ENCODE results near the gene NPAS2. TPM values are rescaled to one million over a fixed set of nuclear protein-coding genes. Genes with fewer than 3 reads are reported as not detected.

NPAS2 gene
- total RNA-seq, 1 experiment from 2014 or later, result 12.3 TPM

GRCh38 chr2:100998235-100998573, 178.3 kb downstream of the NPAS2 start:
- BruUV-seq (replicated peaks), result no TSS peak
- Mint-ChIP-seq H3K9me3 (ENCODE audit: unreplicated experiment) (no peaks in the 10 kb centered on the region), H3K27ac (ENCODE audit: low read depth, unreplicated experiment) (no peak overlapping the region), H3K4me3 (ENCODE audit: unreplicated experiment) (no peak overlapping the region), H3K4me1 (ENCODE audit: insufficient read depth, unreplicated experiment) (peaks cover 5% of the 10 kb centered on the region), H3K27me3 (ENCODE audit: insufficient read depth, unreplicated experiment) (no peaks in the 10 kb centered on the region), H3K36me3 (ENCODE audit: insufficient read depth, unreplicated experiment) (peaks cover 21% of the 10 kb centered on the region)
- DNase-seq (ENCODE audit: unreplicated experiment), result no peak
- POLR2A ChIA-PET, result interaction anchor here (0.8 kb wide), 1 partner anchor 364 kb away, joined by 3 read pairs; no protein-coding TSS in a partner anchor
- CTCF ChIA-PET, result interaction anchor here (0.6 kb wide), 1 partner anchor 207 kb away, joined by 4 read pairs; no protein-coding TSS in a partner anchor
- TF ChIP-seq CTCF (IDR thresholded peaks at IDR 0.05; ENCODE audit: unreplicated experiment), result no peak
- intact Hi-C loops (cut with micrococcal nuclease), result no loop called here

- ChIA-PET POLR2A (interaction anchor here (0.6 to 1.2 kb wide), 3 partner anchors 47 to 200 kb away, joined by 3 read pairs; no protein-coding TSS in a partner anchor), CTCF (interaction anchor here (0.7 to 1.2 kb wide), 2 partner anchors 270 to 394 kb away, joined by 3 to 5 read pairs; no protein-coding TSS in a partner anchor)
- intact Hi-C loops (cut with micrococcal nuclease), result loop anchor here (5.0 kb wide), 2 partner anchors 268 to 393 kb away; no protein-coding TSS in a partner anchor
- TF ChIP-seq CTCF (IDR thresholded peaks at IDR 0.05; ENCODE audit: unreplicated experiment), result no peak
- Mint-ChIP-seq H3K36me3 (ENCODE audit: insufficient read depth, unreplicated experiment) (peaks cover 34% of the 10 kb centered on the region), H3K9me3 (ENCODE audit: unreplicated experiment) (no peaks in the 10 kb centered on the region), H3K27ac (ENCODE audit: low read depth, unreplicated experiment) (no peak overlapping the region), H3K27me3 (ENCODE audit: insufficient read depth, unreplicated experiment) (no peaks in the 10 kb centered on the region), H3K4me1 (ENCODE audit: insufficient read depth, unreplicated experiment) (peaks cover 17% of the 10 kb centered on the region), H3K4me3 (ENCODE audit: unreplicated experiment) (no peak overlapping the region)
- no peak for DNase-seq (ENCODE audit: unreplicated experiment)
- no TSS peak for BruUV-seq (replicated peaks)
Observed at GRCh38 chr2:100999995-101000394, 180.1 kb downstream of the NPAS2 start.

- CTCF ChIA-PET, result interaction anchor here (0.6 to 3.9 kb wide), 8 partner anchors 10 to 419 kb away, joined by 3 to 18 read pairs (median 4); no protein-coding TSS in a partner anchor
- H3K4me3 Mint-ChIP-seq (ENCODE audit: unreplicated experiment), result peak within 1 kb of the TSS; percentile 92
Observed at GRCh38 chr2:101001691-101002561, 182.0 kb downstream of the NPAS2 start, which contains the start of gene RPL31. TSS of gene RPL31 (plus strand) at chr2:101002289. CDS start at chr2:101002702, 413 bp downstream.

More at GRCh38 chr2:101001691-101002561, 182.0 kb downstream of the NPAS2 start, which contains the start of gene RPL31:
- TSS peak; percentile 72 for BruUV-seq (replicated peaks)
- TF ChIP-seq CTCF (IDR thresholded peaks at IDR 0.05; ENCODE audit: unreplicated experiment), result no peak
- Mint-ChIP-seq H3K9me3 (ENCODE audit: unreplicated experiment) (no peaks in the 10 kb centered on the region), H3K27ac (ENCODE audit: low read depth, unreplicated experiment) (peak within 1 kb of the TSS; percentile 99), H3K4me1 (ENCODE audit: insufficient read depth, unreplicated experiment) (peaks cover 19% of the 10 kb centered on the region), H3K36me3 (ENCODE audit: insufficient read depth, unreplicated experiment) (peaks cover 49% of the 10 kb centered on the region), H3K27me3 (ENCODE audit: insufficient read depth, unreplicated experiment) (no peaks in the 10 kb centered on the region)
- peak; percentile 98 for DNase-seq (ENCODE audit: unreplicated experiment)
- intact Hi-C loops (cut with micrococcal nuclease), result loop anchor here (5.0 kb wide), 2 partner anchors 270 to 395 kb away; no protein-coding TSS in a partner anchor
- POLR2A ChIA-PET, result interaction anchor here (0.6 to 3.0 kb wide), 32 partner anchors 8 to 1664 kb away, joined by 3 to 37 read pairs (median 5); partner anchors contain the start of genes CNOT11, EIF5B, NPAS2 and PDCL3

Measured in MCF 10A (cell line).